ENCODE results near the gene UNC13A. TPM values are rescaled to one million over a fixed set of nuclear protein-coding genes. Genes with fewer than 3 reads are reported as not detected.

Gene UNC13A
- total RNA-seq, 1 donor from 2014 or later = 1.2 TPM

DNA sequence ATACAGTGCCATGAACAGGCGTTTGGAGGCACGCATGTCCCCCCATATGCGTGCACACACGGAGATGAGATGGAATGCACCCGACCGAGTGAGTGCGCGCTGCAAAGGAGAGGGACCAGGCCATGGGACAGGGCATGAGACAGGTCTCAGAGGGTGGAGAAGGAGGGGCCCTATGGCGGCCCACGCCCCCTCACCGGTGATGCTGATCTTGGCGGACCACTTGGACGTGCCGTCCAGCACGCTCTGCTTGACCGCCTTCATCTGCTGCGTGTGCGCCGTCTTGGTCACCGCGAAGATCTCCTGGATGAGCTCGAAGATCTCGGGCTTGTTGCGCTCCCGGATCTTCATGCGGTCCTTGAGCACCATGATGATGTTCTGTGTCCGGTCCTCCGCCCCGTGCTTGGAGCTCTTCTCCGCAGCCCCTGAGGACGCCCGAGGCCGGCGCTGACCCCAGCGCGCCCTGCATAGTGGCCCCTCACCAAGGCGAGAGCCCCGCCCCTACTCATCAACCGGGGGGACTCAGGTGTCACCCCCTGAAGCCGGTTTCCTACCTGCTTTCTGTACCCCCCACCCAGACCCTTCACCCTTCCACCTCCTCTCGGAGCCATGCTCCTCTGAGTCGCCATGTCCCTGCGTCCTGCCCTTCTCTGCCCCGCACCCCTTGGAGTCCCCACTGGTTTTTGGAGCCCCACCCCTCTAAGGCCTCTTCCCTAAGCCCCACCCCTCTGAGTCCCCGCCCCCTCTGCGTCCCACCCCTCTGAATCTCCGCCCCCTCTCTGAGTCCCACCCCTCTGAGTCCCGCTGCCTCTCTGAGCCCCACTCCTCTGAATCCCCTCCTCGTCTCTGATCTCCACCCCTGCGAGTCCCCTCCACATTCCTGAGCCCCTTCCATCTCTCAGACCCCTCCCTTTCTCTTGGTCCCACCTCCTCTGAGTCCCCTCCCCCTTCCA is 40.8 kb downstream of the UNC13A start:
- Histone ChIP-seq H3K9me3 (ENCODE audit: insufficient read depth, low read depth, low read length) (no peaks in the 10 kb centered on the region), H3K4me3 (ENCODE audit: insufficient read depth, low read depth, low read length) (no peak overlapping the region), H3K79me2 (ENCODE audit: insufficient read depth, low read length) (no peaks in the 10 kb centered on the region), H3K27me3 (ENCODE audit: insufficient read depth, low read length) (no peaks in the 10 kb centered on the region), H3K4me2 (ENCODE audit: low read length) (no peak overlapping the region), H3K4me1 (ENCODE audit: insufficient read depth, low read length) (no peaks in the 10 kb centered on the region), H3K36me3 (ENCODE audit: insufficient read depth, low read length) (no peaks in the 10 kb centered on the region), H3K27ac (ENCODE audit: low read depth, low read length) (no peak overlapping the region), H3K9ac (ENCODE audit: low read length) (no peak overlapping the region), H2AFZ (ENCODE audit: low read depth, low read length) (no peak overlapping the region), H4K20me1 (ENCODE audit: insufficient read depth, low read length) (no peaks in the 10 kb centered on the region)
- DNase-seq (ENCODE audit: low read depth) (no peak), FAIRE-seq (no peak)
- H3K9me3 Mint-ChIP-seq (ENCODE audit: unreplicated experiment) = peaks cover 2% of the 10 kb centered on the region
- TF ChIP-seq, protein P1, sequence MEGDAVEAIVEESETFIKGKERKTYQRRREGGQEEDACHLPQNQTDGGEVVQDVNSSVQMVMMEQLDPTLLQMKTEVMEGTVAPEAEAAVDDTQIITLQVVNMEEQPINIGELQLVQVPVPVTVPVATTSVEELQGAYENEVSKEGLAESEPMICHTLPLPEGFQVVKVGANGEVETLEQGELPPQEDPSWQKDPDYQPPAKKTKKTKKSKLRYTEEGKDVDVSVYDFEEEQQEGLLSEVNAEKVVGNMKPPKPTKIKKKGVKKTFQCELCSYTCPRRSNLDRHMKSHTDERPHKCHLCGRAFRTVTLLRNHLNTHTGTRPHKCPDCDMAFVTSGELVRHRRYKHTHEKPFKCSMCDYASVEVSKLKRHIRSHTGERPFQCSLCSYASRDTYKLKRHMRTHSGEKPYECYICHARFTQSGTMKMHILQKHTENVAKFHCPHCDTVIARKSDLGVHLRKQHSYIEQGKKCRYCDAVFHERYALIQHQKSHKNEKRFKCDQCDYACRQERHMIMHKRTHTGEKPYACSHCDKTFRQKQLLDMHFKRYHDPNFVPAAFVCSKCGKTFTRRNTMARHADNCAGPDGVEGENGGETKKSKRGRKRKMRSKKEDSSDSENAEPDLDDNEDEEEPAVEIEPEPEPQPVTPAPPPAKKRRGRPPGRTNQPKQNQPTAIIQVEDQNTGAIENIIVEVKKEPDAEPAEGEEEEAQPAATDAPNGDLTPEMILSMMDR (IDR thresholded peaks at IDR 0.05; ENCODE audit: insufficient read depth, low read depth, low read length) = no peak
- TF ChIP-seq EZH2 (IDR thresholded peaks at IDR 0.05; ENCODE audit: insufficient read depth, low read length) = no peak
- no peaks in the 10 kb centered on the region for H3K36me3 Mint-ChIP-seq (ENCODE audit: low read depth, unreplicated experiment)
- H3K4me1 Mint-ChIP-seq (ENCODE audit: low read depth, unreplicated experiment) = no peaks in the 10 kb centered on the region
- no peak overlapping the region for H3K4me3 Mint-ChIP-seq (ENCODE audit: unreplicated experiment)
- H3K27ac Mint-ChIP-seq (ENCODE audit: unreplicated experiment) = no peak overlapping the region
- peaks cover 23% of the 10 kb centered on the region for H3K27me3 Mint-ChIP-seq (ENCODE audit: low read depth, unreplicated experiment)

- H3K36me3 ChIP-seq (ENCODE audit: insufficient read depth, low read length) = no peaks in the 10 kb centered on the region
These were observed 41.7 kb downstream of the UNC13A start for GRCh38 chr19:17646441-17646840.

More at GRCh38 chr19:17646441-17646840, 41.7 kb downstream of the UNC13A start:
- Histone ChIP-seq H3K4me3 (ENCODE audit: insufficient read depth, low read depth, low read length) (no peak overlapping the region), H3K27ac (ENCODE audit: low read depth, low read length) (no peak overlapping the region), H3K4me1 (ENCODE audit: insufficient read depth, low read length) (no peaks in the 10 kb centered on the region), H3K9me3 (ENCODE audit: insufficient read depth, low read depth, low read length) (no peaks in the 10 kb centered on the region), H3K9ac (ENCODE audit: low read length) (no peak overlapping the region), H3K79me2 (ENCODE audit: insufficient read depth, low read length) (no peaks in the 10 kb centered on the region), H2AFZ (ENCODE audit: low read depth, low read length) (no peak overlapping the region), H3K27me3 (ENCODE audit: insufficient read depth, low read length) (no peaks in the 10 kb centered on the region), H4K20me1 (ENCODE audit: insufficient read depth, low read length) (no peaks in the 10 kb centered on the region), H3K4me2 (ENCODE audit: low read length) (no peak overlapping the region)
- Mint-ChIP-seq H3K36me3 (ENCODE audit: low read depth, unreplicated experiment) (no peaks in the 10 kb centered on the region), H3K27me3 (ENCODE audit: low read depth, unreplicated experiment) (peaks cover 23% of the 10 kb centered on the region), H3K4me1 (ENCODE audit: low read depth, unreplicated experiment) (no peaks in the 10 kb centered on the region), H3K27ac (ENCODE audit: unreplicated experiment) (peak overlapping the region; percentile 62), H3K4me3 (ENCODE audit: unreplicated experiment) (no peak overlapping the region), H3K9me3 (ENCODE audit: unreplicated experiment) (peaks cover 2% of the 10 kb centered on the region)
- no peak for FAIRE-seq
- DNase-seq (ENCODE audit: low read depth) = no peak
- TF ChIP-seq, protein P1 (IDR thresholded peaks at IDR 0.05; ENCODE audit: insufficient read depth, low read depth, low read length) = no peak
- TF ChIP-seq EZH2 (IDR thresholded peaks at IDR 0.05; ENCODE audit: insufficient read depth, low read length) = no peak
